BE2C (cell line): ENCODE measurements around the gene PPP2R5D.

ENCODE experiments used
- DNase-seq: peaks from one replicate; pipeline ENCODE4 v3.0.0-alpha.2; 2020
- H3K27me3 ChIP-seq: fragments of 250-450 bp; sonication (Bioruptor Pico); 2 replicates; pipeline ENCODE4 v1.5.1; 2020; ENCODE audit warnings: mild to moderate bottlenecking
- H3K36me3 ChIP-seq: fragments of 250-450 bp; sonication (Bioruptor Pico); 2 replicates; pipeline ENCODE4 v1.5.1; 2020; ENCODE audit warnings: mild to moderate bottlenecking
- H3K4me1 ChIP-seq: fragments of 250-450 bp; sonication (Bioruptor Pico); 2 replicates; pipeline ENCODE4 v1.5.1; 2020
- H3K4me3 ChIP-seq: 2 replicates; pipeline ENCODE4 v1.5.1; 2011; ENCODE audit warnings: low read depth, low read length
- H3K9me3 ChIP-seq: fragments of 250-450 bp; sonication (Bioruptor Pico); 2 replicates; pipeline ENCODE4 v1.5.1; 2020
- CTCF ChIP-seq: IDR thresholded peaks from 2 replicates; pipeline ENCODE4 v1.5.1; 2012; ENCODE audit warnings: mild to moderate bottlenecking, low read depth, low read length

PPP2R5D gene

GRCh38 chr6:43058531-43058930, 74.2 kb downstream of the PPP2R5D start:
- H3K9me3 ChIP-seq = no peaks in the 10 kb centered on the region
- H3K27me3 ChIP-seq = no peaks in the 10 kb centered on the region
- peaks cover 8% of the 10 kb centered on the region for H3K36me3 ChIP-seq
- TF ChIP-seq CTCF = no peak
- peaks cover 4% of the 10 kb centered on the region; the same call in 1 of the 2 replicates for H3K4me1 ChIP-seq
- no peak for DNase-seq
- H3K4me3 ChIP-seq = peak overlapping the region; percentile 94

- no peak for TF ChIP-seq CTCF
- no peaks in the 10 kb centered on the region for H3K9me3 ChIP-seq
- H3K27me3 ChIP-seq = no peaks in the 10 kb centered on the region
- H3K4me1 ChIP-seq = peaks cover 4% of the 10 kb centered on the region; the same call in 1 of the 2 replicates
- peak within 1 kb of the TSS; percentile 94 for H3K4me3 ChIP-seq
- peaks cover 8% of the 10 kb centered on the region for H3K36me3 ChIP-seq
- peak; percentile 97 for DNase-seq
These were observed 75.0 kb downstream of the PPP2R5D start, which contains the start of the genes KLC4 and MRPL2 for GRCh38 chr6:43059168-43060033. Gene KLC4, plus strand, starts transcription at chr6:43059631. Its CDS starts 1,705 bp downstream, at chr6:43061336. Gene MRPL2, minus strand, starts transcription at chr6:43059434. Its CDS starts 53 bp downstream, at chr6:43059381.

- peak overlapping the region; percentile 94 for H3K4me3 ChIP-seq
- peaks cover 4% of the 10 kb centered on the region; the same call in 1 of the 2 replicates for H3K4me1 ChIP-seq
- no peak for TF ChIP-seq CTCF
- peaks cover 8% of the 10 kb centered on the region for H3K36me3 ChIP-seq
- no peaks in the 10 kb centered on the region for H3K27me3 ChIP-seq
- no peak for DNase-seq
- H3K9me3 ChIP-seq = no peaks in the 10 kb centered on the region
These were observed 75.8 kb downstream of the PPP2R5D start for GRCh38 chr6:43060034-43060754.

GRCh38 chr6:43060755-43061633, 76.6 kb downstream of the PPP2R5D start:
- Histone ChIP-seq H3K9me3 (no peaks in the 10 kb centered on the region), H3K4me3 (no peak overlapping the region), H3K36me3 (peaks cover 6% of the 10 kb centered on the region), H3K27me3 (no peaks in the 10 kb centered on the region), H3K4me1 (peaks cover 4% of the 10 kb centered on the region; the same call in 1 of the 2 replicates)
- no peak for TF ChIP-seq CTCF
- no peak for DNase-seq

- TF ChIP-seq CTCF = no peak
- H3K4me1 ChIP-seq = peaks cover 4% of the 10 kb centered on the region; the same call in 1 of the 2 replicates
- DNase-seq = no peak
- peaks cover 3% of the 10 kb centered on the region for H3K36me3 ChIP-seq
- H3K27me3 ChIP-seq = no peaks in the 10 kb centered on the region
- H3K4me3 ChIP-seq = no peak overlapping the region
- H3K9me3 ChIP-seq = no peaks in the 10 kb centered on the region
These were observed 77.5 kb downstream of the PPP2R5D start for GRCh38 chr6:43061861-43062260.
